GM08714 (cell line): ENCODE data around the gene ITIH5.

ENCODE experiments used
- H3K4me3 ChIP-seq: fragments of 200-500 bp; sonication (Bioruptor generic); 2 replicates; pipeline ENCODE4 v1.5.1; 2014; ENCODE audit warnings: mild to moderate bottlenecking, low read length, inconsistent platforms
- ZNF274 ChIP-seq: IDR thresholded peaks from 2 replicates; pipeline ENCODE4 v1.6.1; 2012; ENCODE audit warnings: mild to moderate bottlenecking, low read depth, low read length

ITIH5 gene

GRCh38 chr10:7545792-7546191 lies 121.0 kb downstream of the ITIH5 start:
- no peak for TF ChIP-seq ZNF274

GRCh38 chr10:7545261-7545660 lies 121.5 kb downstream of the ITIH5 start:
- TF ChIP-seq ZNF274: no peak
- no peak overlapping the region for H3K4me3 ChIP-seq

More at GRCh38 chr10:7545792-7546191, 121.0 kb downstream of the ITIH5 start:
- no peak overlapping the region for H3K4me3 ChIP-seq

GRCh38 chr10:7544203-7544602 lies 122.6 kb downstream of the ITIH5 start:
- no peak for TF ChIP-seq ZNF274
- H3K4me3 ChIP-seq: no peak overlapping the region

DNA sequence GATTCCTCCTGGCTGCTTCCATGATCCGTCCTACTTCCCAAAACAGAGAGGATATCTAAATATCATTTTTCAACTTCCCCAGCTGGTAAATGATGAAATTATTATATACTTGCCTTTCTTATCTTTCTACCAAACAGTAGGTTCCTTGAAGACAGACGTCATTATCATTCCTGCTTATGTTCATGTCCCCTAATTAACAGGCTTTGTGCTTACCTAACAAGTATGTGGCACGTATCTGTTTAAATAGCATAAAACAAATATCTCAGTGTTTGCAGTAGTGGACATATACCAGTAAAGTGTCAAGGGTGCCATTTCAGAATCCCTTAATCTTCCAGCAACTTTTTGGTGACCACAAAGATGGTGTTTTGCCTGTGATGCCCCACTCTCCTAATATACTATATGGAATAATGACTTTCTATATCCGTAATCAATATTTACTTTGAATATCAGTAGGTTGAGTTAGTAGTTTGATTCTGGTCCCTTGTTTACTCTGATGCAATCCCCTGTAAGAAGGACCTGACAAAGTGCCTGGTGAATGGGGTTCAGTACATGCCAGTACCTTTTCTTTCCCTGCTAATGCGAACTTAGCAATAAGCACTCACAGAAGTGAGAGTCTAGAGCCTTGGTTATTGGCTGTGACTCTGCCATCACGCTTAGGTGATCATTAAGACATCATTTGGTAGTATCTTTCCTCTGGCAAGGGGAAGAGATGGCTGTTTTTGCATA lies 124.4 kb downstream of the ITIH5 start:
- no peak overlapping the region for H3K4me3 ChIP-seq
- TF ChIP-seq ZNF274: no peak

GRCh38 chr10:7541137-7542087 lies 125.4 kb downstream of the ITIH5 start:
- TF ChIP-seq ZNF274: no peak
- H3K4me3 ChIP-seq: no peak overlapping the region

DNA sequence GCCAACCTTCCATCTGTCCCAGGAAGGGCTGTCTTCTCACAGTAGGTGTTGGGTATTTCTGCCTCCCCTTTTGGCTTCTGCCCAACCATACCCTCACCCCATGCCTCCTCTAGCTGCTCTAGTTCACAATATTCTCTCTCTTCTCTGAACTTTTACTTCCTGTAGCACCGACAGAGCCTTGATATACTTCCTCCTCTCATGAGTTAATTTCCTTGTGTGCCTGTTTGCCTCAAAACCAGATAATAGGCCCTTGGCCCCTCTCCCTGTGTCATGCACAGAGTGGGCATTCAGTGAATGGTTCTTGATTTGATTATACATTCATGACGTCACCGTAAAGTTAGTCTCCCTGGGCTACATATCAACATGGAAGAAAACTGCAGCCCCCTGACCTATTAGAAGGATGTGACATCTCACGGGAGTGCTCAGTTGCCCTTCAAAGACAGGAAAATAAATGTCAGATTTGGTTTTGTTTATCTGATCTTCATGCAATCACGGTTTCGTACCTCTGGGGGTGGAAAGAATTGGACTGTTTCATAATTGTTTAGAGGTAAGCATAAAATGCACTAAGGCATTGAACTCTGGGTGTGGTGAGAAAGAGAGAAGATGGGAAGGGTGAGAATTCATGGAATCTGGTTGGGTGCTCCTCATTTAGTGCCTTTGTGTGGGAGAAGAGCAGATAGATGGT lies 127.7 kb downstream of the ITIH5 start:
- H3K4me3 ChIP-seq: no peak overlapping the region
- TF ChIP-seq ZNF274: no peak

GRCh38 chr10:7537126-7537525 lies 129.6 kb downstream of the ITIH5 start:
- no peak for TF ChIP-seq ZNF274
- H3K4me3 ChIP-seq: no peak overlapping the region

DNA sequence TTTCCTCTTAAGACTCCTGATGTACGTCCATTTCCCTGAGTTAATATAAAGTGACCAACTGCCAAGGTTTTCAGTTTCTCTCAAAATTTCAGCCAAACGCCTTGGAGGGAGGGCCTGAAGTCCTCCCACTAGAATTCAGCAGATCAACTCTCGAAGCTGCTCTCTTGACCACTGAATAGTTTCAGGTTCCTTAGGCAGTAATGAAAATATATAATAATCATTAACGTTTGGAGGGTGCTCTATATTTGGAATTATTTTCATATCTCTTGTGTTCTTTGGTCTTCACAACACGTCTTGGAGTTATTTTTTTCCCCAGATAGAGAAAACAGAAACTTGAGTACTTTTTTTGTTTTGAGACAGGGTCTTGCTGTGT lies 132.3 kb downstream of the ITIH5 start:
- TF ChIP-seq ZNF274: no peak

DNA sequence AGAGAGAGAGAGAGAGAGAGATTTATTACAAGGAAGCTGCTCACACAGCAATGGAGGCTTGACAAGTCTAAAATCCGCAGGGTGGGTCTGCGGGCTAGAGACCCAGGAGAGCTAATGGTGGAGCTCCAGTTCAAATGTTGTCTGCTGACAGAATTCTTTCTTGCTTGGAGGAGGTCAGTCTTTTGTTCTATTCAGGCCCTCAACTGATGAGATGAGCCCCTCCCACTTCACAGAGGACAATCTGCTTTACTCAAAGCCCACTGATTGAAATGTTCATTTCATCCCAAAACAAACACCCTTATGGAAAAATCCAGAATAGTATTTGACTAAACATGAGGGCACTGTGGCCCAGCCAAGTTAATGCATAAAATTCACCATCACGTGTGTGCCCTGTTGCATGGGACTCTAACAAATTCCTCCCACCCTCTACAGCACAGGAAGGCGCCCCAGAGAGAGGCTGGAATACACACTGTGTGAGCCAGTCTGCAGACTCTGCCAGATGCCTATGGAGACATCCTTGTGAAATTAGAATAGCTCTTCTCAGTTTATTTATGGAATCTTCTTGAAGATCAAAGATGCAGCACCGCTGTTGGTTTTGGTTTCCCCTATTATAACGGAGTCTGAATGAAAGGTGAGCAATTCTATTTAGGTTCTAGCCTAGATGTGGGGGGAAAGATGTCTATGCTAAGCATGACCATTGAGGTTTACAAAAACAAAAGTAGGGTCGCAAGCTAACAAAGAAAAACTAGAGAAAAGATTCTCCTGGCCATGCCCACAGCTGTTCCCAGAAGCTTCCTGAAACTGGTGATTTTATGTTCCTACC lies 132.9 kb downstream of the ITIH5 start:
- peak overlapping the region; percentile 48; the same call in 1 of the 2 replicates for H3K4me3 ChIP-seq
- TF ChIP-seq ZNF274: no peak

More for the DNA sequence above, 132.3 kb downstream of the ITIH5 start:
- H3K4me3 ChIP-seq: no peak overlapping the region; the same call in 1 of the 2 replicates

DNA sequence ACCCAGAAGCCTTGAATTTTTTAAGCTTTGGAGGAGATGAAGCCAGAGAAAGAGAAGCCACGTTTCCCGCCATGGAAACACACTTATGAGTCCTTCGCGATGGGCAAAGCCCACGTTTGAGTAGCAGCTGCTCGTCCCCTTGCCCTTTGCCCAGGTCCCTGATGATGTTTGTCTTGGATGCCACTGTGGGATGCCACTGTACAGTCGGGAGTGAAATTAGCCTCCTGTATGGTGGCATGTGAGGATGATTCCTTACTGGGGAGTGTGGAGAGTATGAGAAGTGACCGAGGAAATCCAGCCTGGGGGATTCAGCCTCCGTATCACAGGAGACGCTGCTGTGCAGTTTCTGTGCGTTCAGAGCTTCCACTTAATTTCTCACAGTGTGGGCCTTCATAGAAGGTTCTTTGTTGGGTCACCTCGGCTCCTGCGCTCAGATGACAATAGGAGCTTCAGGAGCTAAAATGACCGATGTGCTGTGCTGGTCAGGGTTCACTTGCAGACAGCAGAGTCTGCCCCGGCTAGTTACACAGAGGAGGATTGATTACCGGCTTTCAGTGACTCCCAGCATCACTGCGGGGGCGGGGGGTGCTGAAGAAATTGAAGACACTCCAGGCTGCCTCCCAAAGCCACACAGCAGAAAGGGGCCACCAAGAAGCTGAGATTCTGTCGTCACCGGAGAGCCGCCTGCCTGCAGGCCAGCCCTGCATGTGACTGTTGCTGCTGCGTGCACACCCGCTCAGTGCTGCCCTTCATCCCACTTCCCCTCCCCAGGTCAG lies 133.9 kb downstream of the ITIH5 start:
- no peak overlapping the region for H3K4me3 ChIP-seq
- TF ChIP-seq ZNF274: no peak

GRCh38 chr10:7529638-7530037 lies 137.1 kb downstream of the ITIH5 start:
- H3K4me3 ChIP-seq: no peak overlapping the region
- TF ChIP-seq ZNF274: no peak

GRCh38 chr10:7527468-7527867 lies 139.3 kb downstream of the ITIH5 start:
- TF ChIP-seq ZNF274: no peak
- H3K4me3 ChIP-seq: no peak overlapping the region

GRCh38 chr10:7526017-7526400 lies 140.8 kb downstream of the ITIH5 start:
- no peak overlapping the region for H3K4me3 ChIP-seq

More at GRCh38 chr10:7526017-7526400, 140.8 kb downstream of the ITIH5 start:
- no peak for TF ChIP-seq ZNF274
